SHP77 (cell line): ENCODE data around the gene TMEM181.
A peak's percentile ranks its signal among the peaks of the same experiment; 100 is the strongest.
"Not testable (repeated sequence)": the region's sequence is repeated elsewhere in the genome, so short reads cannot be mapped to it uniquely, and the experiment has no call there.

Experiments
- DNase-seq, 2 experiments: peaks; one replicate each; lab custom pipeline; 2025; lab: John Stamatoyannopoulos, UW

Gene TMEM181

DNA sequence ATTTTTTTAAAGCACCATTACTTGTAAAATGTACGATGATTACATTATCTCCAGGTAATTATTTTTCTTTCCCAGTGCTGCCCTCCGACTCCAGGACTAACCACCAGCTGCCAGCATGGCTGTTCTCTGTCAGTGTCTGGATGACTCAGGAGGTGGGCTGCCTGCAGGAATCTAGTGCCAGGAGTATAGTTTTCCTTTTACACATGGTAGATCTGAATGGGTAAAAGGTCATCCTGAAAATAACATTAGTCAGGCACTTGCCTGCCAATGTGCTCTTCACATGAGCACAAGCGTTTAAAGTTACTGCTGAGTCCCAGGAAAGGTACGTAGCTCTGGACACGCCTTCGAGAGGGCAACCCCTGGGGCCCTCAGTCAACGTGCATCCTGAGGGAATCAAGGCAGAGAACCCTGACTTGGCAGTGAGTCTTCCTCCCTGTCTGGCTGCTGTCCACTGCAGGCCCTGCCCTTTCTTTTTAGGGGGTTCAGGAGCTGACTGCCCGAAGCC is 82.3 kb downstream of the TMEM181 start:
- peak in 1 of 2 experiments; percentile 5 for DNase-seq

DNA sequence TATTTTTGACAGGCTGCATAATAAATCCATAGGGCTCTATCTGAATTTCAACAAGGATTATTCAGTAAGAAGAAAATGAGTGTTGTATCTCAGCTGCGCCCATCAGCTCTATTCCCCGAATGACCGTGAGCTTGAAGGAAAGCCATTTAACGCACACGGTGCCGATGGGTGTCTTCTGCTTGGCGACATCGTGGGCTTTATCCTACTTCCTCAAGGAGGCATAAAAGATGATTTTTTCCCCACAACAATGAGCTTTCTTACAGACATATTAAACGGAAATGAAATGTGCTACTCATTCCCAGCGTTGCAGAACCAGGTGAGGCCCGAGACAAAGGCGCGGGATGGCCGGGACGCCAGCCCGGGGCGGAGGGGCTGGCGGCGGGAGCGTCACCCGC is 83.9 kb downstream of the TMEM181 start:
- no peak for DNase-seq

DNA sequence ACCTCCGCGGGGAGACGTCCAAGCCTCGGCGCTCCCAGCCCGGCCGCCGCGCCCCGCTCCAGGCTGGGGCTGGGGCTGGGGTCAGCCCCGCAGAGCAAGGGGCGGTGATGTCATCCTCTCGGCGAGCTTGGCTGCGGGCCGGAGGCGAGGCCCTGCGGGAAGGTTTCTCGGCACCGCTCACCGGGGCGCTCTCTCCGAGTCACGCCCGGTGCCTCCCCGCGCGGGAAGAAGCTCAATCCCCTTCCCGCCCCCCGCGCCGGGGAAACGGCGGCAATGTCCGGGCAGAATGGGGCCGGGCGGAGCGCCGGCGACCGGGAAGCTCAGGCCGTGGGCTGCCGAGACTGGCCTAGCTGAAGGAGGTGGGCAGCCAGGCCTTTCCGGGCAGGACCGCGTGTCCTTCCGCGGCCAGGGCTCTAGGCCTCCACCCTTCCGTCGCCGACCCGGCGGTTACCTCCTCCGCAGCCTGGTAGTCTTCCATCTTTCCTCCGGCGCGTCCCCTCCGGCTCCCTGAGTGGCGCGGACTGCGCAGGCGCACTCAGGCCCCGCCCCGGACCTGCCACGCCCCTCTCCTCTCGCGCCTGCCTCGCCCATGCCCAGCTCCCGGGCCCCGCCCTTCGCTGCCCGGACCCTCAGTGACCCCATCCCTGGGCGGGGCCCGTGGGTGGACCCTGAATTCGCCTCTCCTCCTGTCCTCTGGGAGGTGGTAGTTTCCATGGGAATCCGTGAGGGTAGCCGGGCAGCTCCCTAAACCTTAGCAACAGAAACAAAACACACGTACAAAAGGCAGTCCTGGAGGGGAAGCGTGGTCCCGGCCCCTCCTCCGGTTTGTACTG is 84.6 kb downstream of the TMEM181 start, which contains the start of gene DYNLT1:
Gene DYNLT1 (minus strand): TSS at position 513 of the 833 bp plus-strand sequence. CDS start 35 bp downstream, at position 478.
- DNase-seq = peak; percentile 93 to 96

DNA sequence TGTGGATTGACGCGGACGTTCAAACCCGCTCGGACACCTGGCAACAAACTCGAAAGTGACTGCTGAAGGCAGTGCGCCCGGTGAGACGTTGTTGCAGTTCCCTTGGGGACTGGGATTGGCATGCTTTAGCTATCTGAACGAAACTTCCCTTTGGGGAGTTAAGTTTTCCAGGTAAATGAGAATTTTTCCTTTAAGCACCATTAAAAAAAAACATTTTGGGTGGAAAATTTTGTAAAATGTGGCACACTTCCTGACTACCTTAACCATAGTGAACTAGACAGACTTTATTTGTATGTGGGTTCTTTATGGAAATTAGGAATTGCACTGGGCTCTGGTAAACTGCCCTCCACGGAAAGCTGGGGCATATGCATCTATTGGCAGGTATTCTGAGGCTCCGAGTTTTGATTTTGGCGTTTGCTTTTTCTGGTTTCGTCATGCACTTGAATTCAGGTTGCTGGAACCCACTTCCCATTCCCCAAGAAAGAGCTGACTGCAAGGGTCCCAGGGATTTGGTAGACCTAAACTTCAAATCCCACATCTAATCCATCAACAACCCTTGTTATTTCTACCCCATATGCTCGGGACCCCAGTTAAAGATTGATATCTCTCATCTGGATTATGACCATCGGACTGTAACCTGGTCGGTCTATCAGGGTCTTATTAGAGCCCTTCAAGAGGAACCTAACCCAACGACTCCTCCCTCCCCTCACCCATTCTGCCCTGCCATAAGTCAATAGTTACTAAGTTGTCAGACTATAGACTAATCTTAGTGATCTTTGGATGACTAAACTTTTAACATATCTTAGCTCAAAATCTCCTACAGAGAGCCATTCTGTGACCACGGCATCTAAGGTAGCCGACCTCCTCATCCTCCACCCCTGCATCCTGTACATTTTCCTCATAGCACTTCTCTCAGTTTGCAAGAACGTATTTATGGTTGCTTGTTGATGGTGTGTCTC is 85.5 kb downstream of the TMEM181 start:
- no peak for DNase-seq

DNA sequence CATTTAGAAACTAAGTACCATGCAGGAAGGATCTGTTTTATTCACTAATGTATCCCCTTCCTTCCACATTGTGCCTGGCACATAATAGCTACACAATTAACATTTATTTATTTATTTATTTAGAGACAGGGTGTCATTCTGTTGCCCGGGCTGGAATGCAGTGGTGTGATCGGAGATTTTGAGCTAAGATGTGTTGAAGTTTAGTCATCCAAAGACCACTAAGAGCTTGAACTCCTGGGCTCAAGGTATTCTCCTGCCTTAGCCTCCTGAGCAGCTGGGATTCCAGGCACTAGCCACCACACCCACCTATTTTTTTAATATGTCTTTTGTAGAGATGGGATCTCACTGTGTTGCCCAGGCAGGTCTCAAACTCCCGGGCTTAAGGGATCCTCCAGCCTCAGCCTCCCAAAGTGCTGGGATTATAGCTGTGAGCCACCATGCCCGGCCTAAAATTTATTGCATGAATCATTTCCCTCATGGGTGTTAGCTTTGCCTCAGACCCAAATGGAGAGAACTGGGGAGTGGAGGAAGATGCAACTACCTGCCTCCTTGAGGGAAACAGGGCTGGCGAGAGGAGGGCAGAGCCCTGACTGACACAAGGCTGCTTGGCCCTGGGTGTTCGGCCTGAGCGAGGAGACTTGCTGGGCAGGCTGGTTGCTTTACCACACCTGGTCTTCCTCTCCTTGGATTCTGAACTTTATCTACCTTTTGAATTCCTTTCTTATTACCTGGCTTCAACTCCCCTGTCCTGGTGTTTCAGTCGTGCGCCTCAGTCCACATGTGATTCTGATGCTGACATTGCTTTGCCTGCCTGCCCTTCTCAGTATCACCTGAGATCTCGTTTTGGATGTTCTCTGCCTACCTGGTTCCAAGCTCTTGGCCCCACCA is 86.4 kb downstream of the TMEM181 start:
- DNase-seq = no peak

DNA sequence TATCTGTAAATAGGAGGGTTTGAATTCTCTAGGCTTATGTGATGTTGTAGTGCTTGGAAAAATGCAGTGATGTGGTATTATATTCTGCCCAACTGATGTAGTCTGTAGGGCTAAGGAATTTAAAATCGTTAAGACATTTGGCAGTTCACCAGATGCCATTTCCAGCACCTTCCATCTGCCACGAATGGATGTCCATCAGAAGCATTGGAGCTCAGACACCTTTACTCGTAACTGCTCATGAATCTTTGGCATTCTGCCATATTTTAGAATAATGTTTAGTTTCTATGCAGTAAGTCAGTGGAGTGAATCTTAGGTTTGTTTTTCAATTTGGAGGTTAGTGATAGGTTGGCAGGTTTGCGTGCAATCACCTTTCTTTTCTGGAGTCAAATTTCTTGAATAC is 87.6 kb downstream of the TMEM181 start:
- DNase-seq = no peak

DNA sequence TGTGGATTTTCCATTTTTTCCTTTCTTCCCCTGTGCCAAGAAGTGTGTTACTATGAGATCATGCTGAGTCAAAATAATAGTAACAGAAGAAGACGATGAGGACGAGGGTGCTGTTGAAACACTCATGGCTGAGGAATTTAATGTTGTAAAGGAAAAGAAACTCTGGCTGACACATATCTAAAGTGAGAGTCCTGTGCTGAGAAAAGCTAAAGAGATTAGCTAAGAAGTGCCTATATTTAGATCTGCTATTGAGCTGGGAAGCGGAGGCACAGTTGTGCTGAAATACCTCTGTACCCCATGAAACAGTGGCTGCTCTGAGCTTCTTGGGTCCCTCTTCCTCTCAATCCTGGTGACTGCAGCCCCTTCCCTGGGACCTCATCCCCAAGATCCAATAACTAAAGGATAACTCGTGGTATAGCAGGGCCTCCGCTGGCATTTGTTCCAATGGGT is 88.8 kb downstream of the TMEM181 start:
- no peak for DNase-seq

DNA sequence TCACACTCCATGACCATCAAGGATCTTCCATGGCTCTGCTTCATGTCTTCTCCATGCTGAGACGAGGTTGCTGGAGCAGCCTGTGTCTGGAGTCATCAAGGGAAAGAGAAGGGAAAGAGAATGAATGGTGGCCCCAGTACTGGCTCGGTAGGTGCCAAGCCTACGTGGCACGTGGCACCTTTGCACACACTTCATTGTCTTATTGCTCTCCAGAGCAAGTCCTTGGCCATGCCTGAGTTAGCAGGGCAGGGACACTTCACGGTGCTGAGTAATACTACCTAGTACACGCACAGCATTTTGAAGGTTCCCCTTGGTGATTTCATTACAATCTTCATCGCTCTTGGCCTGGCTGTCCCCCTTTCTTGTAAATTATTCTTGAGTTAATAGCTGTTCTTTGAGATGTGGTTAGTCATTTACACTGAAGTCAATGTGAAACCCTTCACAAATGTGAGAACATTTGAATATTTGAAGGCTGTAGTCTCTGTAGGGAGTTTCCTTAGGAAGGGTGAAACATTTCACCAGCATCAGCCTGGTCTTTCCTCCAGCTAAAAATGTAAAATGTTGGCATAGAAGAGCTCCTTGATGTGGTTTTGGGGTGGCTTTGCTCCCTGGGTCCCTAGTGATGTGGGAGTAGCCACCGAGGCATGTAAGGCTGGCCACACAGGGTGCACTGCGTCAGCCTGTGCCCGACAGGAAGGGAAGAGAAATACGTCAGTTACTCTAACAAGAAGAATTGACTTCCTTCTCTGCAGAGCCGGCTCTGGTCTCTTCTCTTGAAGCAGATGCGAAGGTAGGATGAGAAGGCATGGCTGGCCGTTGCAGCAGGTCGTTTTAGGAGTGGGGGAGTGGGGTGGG is 89.6 kb downstream of the TMEM181 start, which contains the start of gene SYTL3:
Gene SYTL3 (plus strand): TSS at position 766 of the 855 bp plus-strand sequence. CDS start 13,215 bp downstream, outside the sequence.
- peak; percentile 14 to 77 for DNase-seq

DNA sequence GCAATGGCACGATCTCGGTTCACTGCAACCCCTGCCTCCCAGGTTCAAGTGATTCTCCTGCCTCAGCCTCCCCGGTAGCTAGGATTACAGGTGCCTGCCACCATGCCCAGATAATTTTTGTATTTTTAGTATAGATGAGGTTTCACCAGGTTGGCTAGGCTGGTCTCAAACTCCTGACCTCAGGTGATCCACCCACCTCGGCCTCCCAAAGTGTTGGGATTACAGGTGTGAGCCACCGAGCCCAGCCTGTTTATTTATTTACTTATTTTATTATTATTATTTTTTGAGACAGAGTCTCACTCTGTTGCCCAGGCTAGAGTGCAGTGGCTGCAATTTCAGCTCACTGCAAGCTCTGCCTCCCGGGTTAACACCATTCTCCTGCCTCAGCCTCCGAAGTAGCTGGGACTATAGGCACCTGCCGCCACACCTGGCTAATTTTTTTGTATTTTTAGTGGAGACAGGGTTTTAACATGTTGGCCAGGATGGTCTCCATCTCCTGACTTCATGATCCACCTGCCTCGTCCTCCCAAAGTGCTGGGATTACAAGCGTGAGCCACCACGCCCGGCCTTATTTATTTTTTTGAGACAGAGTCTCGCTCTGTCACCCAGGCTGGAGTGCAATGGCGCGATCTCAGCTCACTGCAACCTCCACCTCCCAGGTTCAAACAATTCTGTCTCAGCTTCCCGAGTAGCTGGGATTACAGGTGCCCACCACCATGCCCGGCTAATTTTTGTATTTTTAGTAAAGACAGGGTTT is 92.3 kb downstream of the TMEM181 start:
- not testable (repeated sequence) for DNase-seq

DNA sequence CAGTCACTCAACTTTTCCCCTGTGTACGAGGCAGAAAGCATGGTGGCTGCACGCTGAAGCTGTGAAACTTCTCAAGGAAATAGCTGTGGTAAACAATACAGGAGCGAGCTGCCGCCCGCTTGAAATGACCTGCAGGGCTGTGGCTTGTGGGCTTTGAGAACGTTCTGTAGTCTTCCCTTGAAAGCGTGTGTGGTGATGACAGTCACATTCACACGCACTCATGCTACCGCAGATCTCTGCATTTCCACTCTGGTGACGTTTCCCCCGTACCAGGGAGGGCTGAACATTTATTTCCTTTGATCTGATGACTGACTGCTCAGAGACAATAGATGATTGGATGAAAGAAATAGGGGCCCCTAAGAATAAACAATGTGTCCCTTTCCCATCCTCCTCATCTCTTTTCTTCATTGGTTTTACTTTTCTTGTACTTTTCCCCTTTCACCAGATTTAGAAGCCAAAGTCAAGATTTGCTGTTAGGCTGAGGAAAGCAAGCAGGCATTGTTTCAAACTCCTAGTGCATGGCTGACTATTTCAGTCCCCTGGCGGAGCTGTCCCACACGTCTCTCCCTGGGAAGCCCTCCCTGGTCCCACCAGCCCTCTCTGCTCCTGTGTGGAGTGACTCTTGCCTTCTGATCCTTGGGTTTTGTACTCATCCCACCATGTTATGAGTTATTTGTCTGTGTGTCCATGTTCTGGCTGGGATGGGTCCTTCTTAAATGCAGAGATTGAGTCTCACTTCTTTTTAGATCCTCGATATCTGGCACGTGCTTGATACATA is 93.9 kb downstream of the TMEM181 start:
- no peak for DNase-seq

DNA sequence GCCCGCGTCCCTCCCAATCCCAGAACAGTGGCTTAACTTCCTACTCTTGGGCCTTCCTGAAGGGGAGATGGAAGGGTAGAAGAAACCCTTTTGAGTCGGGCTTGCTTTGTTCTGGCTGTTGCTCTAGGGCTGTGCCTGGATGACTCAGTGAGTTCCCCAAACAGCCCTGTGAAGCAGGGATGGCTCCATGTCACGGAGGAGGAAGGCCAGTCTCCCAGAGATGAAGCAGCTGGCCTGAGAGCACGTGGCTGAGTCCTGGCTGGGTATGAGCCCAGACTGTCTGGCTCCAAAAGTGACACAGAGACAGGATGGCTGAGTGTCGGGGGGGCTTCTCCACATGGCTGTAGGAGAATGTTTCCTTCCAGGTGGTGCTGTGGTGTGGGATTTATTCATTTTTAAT is 94.6 kb downstream of the TMEM181 start:
- DNase-seq = peak; percentile 71 to 74

DNA sequence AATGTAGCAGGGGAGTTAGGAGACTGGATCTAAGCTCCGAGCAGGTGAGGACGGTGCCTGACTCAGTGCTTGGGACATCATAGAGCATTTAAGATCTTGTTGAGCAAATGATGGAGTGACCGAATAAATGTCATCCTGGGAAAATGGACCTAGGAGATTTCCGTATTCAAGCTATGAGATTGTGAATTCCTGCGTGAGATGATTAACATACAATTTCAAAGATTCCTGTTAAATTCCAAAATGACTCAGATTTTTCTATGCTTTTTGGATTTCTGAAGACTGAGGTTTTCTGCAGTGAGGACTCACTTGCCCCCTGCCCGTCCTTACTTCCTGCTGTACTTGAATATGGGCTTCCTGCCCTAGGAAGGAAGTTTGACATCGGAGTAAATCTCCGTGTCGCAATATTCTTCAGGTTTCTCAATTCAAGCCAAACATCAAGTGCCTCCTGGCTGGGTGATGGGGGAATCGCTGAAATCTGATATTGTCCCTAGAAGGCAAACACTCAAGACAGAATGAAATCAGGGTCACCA is 95.1 kb downstream of the TMEM181 start:
- DNase-seq = peak; percentile 76 to 79

DNA sequence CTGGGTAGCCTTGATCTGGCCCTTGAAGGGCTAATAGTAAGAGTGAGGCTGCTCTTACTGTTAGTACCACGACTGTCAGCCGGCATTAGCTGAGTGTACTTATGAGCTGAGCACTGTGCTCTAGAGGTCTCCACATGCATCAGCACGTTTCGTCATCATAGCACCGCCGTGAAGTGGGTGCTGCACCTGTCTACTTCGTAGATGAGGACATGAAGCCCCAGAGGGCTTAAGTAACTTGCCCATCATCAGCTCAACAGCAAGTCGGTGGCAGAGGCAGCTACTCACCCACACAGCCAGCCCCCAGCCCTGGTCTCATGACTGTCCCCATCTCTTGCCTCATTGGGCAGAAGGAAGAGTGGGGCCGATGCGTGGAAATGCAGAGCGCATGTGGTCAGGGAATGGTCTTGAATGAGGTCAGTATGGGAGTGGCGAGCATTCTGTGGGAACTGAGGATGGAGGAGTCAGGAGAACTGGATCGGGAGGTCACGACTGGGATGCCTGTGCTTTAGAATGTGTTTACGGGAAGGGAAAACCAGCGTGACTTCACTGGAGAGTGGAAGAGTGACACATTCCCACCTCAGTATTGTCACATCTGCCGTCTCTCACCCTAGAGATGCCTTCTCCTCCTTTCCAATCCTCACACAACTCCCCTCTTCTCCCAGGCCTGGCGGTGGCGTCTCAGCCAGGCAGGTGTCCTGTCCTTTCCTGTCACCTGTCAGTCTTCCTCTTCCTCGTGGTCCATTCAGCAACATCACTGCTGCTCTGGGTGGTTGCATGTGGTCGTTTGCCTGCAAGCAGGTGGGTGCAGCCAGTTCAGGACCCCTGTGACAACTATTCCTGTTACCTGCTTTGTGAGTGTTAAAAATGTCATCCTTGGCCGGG is 95.9 kb downstream of the TMEM181 start:
- peak; percentile 91 to 96 for DNase-seq

DNA sequence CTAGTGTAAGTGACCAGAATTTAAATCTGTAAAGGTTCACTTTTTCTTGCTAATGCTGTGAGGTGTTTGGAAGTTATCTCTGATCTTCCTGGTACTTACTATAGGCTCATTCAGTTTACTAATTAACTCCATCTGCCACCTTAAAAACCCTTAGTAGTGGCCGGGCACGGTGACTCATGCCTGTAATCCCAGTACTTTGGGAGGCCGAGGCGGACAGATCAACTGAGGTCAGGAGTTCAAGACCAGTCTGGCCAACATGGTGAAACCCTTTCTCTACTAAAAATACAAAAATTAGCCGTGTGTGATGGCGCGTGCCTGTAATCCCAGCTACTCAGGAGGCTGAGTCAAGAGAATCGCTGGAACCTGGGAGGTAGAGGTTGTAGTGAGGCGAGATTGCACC is 97.1 kb downstream of the TMEM181 start:
- DNase-seq = not testable (repeated sequence)

DNA sequence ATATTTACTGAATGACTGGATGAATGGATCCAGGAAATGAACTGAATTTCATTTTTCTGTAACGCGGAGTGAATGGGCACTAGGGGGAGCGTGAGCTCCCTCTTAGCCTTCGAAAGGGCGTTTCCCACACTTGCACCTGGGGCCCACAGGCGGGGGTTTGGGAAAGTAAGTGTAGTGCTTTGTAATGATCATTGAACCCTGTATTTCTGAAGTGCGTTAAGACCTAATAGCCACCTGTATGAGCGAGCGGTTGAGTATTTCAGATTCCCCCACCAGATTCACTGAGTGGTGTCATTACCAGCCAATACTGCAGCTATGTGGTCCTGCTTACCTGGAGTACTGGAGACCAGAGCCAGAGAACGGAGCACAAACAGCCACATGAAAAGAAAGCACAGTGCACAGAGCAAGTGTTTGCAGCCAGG is 100.5 kb downstream of the TMEM181 start:
- peak; percentile 62 to 67 for DNase-seq

DNA sequence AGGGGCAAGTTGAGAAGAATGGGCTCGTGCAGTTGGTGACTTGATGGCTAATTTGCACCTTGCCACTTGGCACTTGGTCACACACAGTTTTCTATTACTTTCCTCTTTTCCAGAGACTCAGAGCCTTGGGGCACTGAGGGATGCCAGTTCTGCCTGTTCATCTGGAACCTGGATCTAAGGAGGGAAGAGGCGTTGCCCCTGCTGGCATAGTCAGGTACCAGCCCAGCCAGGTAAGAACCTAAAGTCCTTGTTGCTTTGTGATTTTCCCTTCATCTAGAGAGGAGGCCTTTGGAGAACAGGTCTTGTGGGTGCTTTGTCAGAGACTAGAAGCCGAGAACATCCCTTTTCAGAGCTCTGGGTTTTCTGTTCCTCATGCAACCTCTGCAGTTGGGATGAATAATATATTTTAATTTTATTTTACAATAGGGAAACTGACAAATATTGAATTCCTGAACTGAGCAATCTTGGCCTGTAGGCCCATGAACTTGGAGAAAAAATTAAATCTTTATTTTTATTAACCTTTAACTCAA is 101.3 kb downstream of the TMEM181 start:
- DNase-seq = peak in 1 of 2 experiments; percentile 9

DNA sequence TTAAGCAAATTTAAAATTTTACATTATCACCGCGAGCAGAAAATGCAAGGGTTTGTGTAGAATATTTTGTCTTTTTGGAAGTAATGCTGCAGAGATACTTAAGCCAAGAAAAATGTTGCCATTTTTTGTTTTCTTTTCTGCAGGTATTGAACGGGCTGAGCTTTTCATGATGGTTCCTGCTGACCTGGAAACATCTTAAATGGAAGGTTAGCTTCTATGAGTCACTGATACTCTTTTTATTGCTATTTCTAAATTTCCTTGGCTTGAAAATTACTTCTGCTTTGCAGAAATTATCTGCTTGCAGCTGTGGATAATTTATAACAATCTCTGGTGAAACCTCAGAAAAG is 102.7 kb downstream of the TMEM181 start:
- DNase-seq = no peak
